Gastroesophageal sphincter (tissue), 3 donors: Measurements from ENCODE around the gene SERPINB6.

Experiments used
- POLR2A ChIP-seq, 2 donors: fragments of 450-650 bp; IDR thresholded peaks; one replicate each; pipeline ENCODE4 v1.6.1; 2017; ENCODE audit warnings: antibody characterized with exemption in 2 of 2, mild to moderate bottlenecking in 2 of 2, moderate library complexity in 1 of 2
- POLR2AphosphoS5 ChIP-seq: sonication (generic); formaldehyde crosslinking; IDR thresholded peaks from one replicate; pipeline ENCODE4 v1.6.1; 2017; ENCODE audit warnings: antibody characterized with exemption
- TF ChIP-seq, protein P1 (sequence below), 4 experiments: fragments of 200-600 bp in 2 of 4; fragments of 450-650 bp in 2 of 4; sonication (generic) in 1 of 4; IDR thresholded peaks; one replicate each; pipeline ENCODE4 v1.5.1; 2017 to 2019; ENCODE audit warnings: antibody characterized with exemption in 4 of 4, mild to moderate bottlenecking in 2 of 4, moderate library complexity in 2 of 4

DNA sequence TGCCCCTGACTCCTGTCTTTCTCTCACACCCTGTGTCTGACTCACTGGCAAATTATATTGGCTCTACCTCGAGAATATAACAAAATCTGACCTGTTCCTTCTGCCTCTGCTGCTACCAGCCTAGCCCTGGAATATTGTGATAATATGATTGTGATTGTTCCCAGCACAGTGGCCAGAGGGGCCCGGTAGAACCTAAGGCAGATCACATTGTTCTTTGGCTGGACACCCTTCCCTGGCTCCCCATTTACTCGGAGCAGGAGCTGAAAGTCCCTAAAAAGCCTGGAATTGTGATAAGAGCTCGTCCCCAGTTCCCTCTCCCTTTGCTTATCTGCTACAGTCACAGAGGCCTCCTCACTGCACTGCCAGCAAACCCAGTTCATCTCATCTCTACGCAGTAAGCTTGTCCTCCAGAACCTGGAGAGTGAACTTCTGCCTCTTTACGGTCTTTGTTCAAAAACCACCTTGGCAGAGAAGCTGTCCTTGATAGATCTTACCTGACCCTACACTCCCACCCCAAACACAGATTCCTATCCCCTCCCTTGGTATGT is 21.8 kb downstream of the SERPINB6 start:
- TF ChIP-seq POLR2A (IDR thresholded peaks at IDR 0.05): no peak
- TF ChIP-seq, protein P1, sequence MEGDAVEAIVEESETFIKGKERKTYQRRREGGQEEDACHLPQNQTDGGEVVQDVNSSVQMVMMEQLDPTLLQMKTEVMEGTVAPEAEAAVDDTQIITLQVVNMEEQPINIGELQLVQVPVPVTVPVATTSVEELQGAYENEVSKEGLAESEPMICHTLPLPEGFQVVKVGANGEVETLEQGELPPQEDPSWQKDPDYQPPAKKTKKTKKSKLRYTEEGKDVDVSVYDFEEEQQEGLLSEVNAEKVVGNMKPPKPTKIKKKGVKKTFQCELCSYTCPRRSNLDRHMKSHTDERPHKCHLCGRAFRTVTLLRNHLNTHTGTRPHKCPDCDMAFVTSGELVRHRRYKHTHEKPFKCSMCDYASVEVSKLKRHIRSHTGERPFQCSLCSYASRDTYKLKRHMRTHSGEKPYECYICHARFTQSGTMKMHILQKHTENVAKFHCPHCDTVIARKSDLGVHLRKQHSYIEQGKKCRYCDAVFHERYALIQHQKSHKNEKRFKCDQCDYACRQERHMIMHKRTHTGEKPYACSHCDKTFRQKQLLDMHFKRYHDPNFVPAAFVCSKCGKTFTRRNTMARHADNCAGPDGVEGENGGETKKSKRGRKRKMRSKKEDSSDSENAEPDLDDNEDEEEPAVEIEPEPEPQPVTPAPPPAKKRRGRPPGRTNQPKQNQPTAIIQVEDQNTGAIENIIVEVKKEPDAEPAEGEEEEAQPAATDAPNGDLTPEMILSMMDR (IDR thresholded peaks at IDR 0.05): no peak
- TF ChIP-seq POLR2AphosphoS5: no peak
